ENCODE data around the gene DMPK.
A peak's percentile ranks its signal among the peaks of the same experiment; 100 is the strongest.

The DMPK gene

GRCh38 chr19:45772130-45772840, 10.0 kb downstream of the DMPK start:
- Histone ChIP-seq H3K4me1 (ENCODE audit: control insufficient read depth, insufficient read depth, low read length) (peaks cover 14% of the 10 kb centered on the region), H3K4me2 (ENCODE audit: low read length) (no peak overlapping the region), H3K4me3 (ENCODE audit: low read length) (no peak overlapping the region), H3K9me3 (replicated peaks; ENCODE audit: low read length) (no peaks in the 10 kb centered on the region), H3K9ac (ENCODE audit: low read depth, low read length) (no peak overlapping the region), H3K36me3 (ENCODE audit: insufficient read depth, low read length) (peaks cover 19% of the 10 kb centered on the region), H3K27me3 (ENCODE audit: control insufficient read depth, insufficient read depth, low read length) (no peaks in the 10 kb centered on the region)

GRCh38 chr19:45771311-45771933, 10.9 kb downstream of the DMPK start:
- Histone ChIP-seq H3K27me3 (ENCODE audit: control insufficient read depth, insufficient read depth, low read length) (no peaks in the 10 kb centered on the region), H3K4me2 (ENCODE audit: low read length) (peak overlapping the region; percentile 96), H3K4me3 (ENCODE audit: low read length) (no peak overlapping the region), H3K9ac (ENCODE audit: low read depth, low read length) (no peak overlapping the region), H3K4me1 (ENCODE audit: control insufficient read depth, insufficient read depth, low read length) (peaks cover 22% of the 10 kb centered on the region), H3K9me3 (replicated peaks; ENCODE audit: low read length) (no peaks in the 10 kb centered on the region), H3K36me3 (ENCODE audit: insufficient read depth, low read length) (peaks cover 11% of the 10 kb centered on the region)

GRCh38 chr19:45770192-45771101, 11.8 kb downstream of the DMPK start:
- Histone ChIP-seq H3K4me3 (ENCODE audit: low read length) (peak overlapping the region; percentile 71), H3K4me2 (ENCODE audit: low read length) (peak overlapping the region; percentile 96), H3K9me3 (replicated peaks; ENCODE audit: low read length) (no peaks in the 10 kb centered on the region), H3K27me3 (ENCODE audit: control insufficient read depth, insufficient read depth, low read length) (no peaks in the 10 kb centered on the region), H3K4me1 (ENCODE audit: control insufficient read depth, insufficient read depth, low read length) (peaks cover 26% of the 10 kb centered on the region), H3K36me3 (ENCODE audit: insufficient read depth, low read length) (peaks cover 10% of the 10 kb centered on the region), H3K9ac (ENCODE audit: low read depth, low read length) (peak overlapping the region; percentile 72)

- Histone ChIP-seq H3K4me3 (ENCODE audit: low read length) (peak overlapping the region; percentile 71), H3K27me3 (ENCODE audit: control insufficient read depth, insufficient read depth, low read length) (no peaks in the 10 kb centered on the region), H3K4me2 (ENCODE audit: low read length) (peak overlapping the region; percentile 96), H3K9me3 (replicated peaks; ENCODE audit: low read length) (no peaks in the 10 kb centered on the region), H3K36me3 (ENCODE audit: insufficient read depth, low read length) (peaks cover 9% of the 10 kb centered on the region), H3K9ac (ENCODE audit: low read depth, low read length) (peak overlapping the region; percentile 72), H3K4me1 (ENCODE audit: control insufficient read depth, insufficient read depth, low read length) (peaks cover 26% of the 10 kb centered on the region)
These were observed 12.5 kb downstream of the DMPK start for GRCh38 chr19:45769821-45770191.

GRCh38 chr19:45768984-45769782, 13.1 kb downstream of the DMPK start, which contains the start of gene SIX5:
TSS of gene SIX5 (minus strand) at chr19:45769252. CDS start at chr19:45768844, 408 bp downstream.
- Histone ChIP-seq H3K4me1 (ENCODE audit: control insufficient read depth, insufficient read depth, low read length) (peaks cover 26% of the 10 kb centered on the region), H3K27me3 (ENCODE audit: control insufficient read depth, insufficient read depth, low read length) (no peaks in the 10 kb centered on the region), H3K4me2 (ENCODE audit: low read length) (peak within 1 kb of the TSS; percentile 96), H3K4me3 (ENCODE audit: low read length) (peak within 1 kb of the TSS; percentile 77), H3K9me3 (replicated peaks; ENCODE audit: low read length) (no peaks in the 10 kb centered on the region), H3K9ac (ENCODE audit: low read depth, low read length) (peak within 1 kb of the TSS; percentile 82), H3K36me3 (ENCODE audit: insufficient read depth, low read length) (peaks cover 4% of the 10 kb centered on the region)

GRCh38 chr19:45768655-45768983, 13.7 kb downstream of the DMPK start:
- H3K4me2 ChIP-seq (ENCODE audit: low read length): peak overlapping the region; percentile 96
- H3K36me3 ChIP-seq (ENCODE audit: insufficient read depth, low read length): peaks cover 3% of the 10 kb centered on the region
- H3K4me1 ChIP-seq (ENCODE audit: control insufficient read depth, insufficient read depth, low read length): peaks cover 26% of the 10 kb centered on the region
- H3K9ac ChIP-seq (ENCODE audit: low read depth, low read length): peak overlapping the region; percentile 82
- no peaks in the 10 kb centered on the region for H3K9me3 ChIP-seq (replicated peaks; ENCODE audit: low read length)
- H3K4me3 ChIP-seq (ENCODE audit: low read length): peak overlapping the region; percentile 77
- H3K27me3 ChIP-seq (ENCODE audit: control insufficient read depth, insufficient read depth, low read length): peaks cover 3% of the 10 kb centered on the region

GRCh38 chr19:45767881-45768654, 14.2 kb downstream of the DMPK start:
- H3K9ac ChIP-seq (ENCODE audit: low read depth, low read length): peak overlapping the region; percentile 82
- H3K4me2 ChIP-seq (ENCODE audit: low read length): peak overlapping the region; percentile 96
- no peaks in the 10 kb centered on the region for H3K9me3 ChIP-seq (replicated peaks; ENCODE audit: low read length)
- H3K4me1 ChIP-seq (ENCODE audit: control insufficient read depth, insufficient read depth, low read length): peaks cover 26% of the 10 kb centered on the region
- peaks cover 3% of the 10 kb centered on the region for H3K27me3 ChIP-seq (ENCODE audit: control insufficient read depth, insufficient read depth, low read length)
- H3K4me3 ChIP-seq (ENCODE audit: low read length): peak overlapping the region; percentile 77
- H3K36me3 ChIP-seq (ENCODE audit: insufficient read depth, low read length): no peaks in the 10 kb centered on the region

GRCh38 chr19:45767410-45767880, 14.8 kb downstream of the DMPK start:
- H3K36me3 ChIP-seq (ENCODE audit: insufficient read depth, low read length): no peaks in the 10 kb centered on the region
- peak overlapping the region; percentile 96 for H3K4me2 ChIP-seq (ENCODE audit: low read length)
- H3K4me3 ChIP-seq (ENCODE audit: low read length): peak overlapping the region; percentile 77
- peak overlapping the region; percentile 82 for H3K9ac ChIP-seq (ENCODE audit: low read depth, low read length)
- H3K27me3 ChIP-seq (ENCODE audit: control insufficient read depth, insufficient read depth, low read length): peaks cover 3% of the 10 kb centered on the region
- peaks cover 26% of the 10 kb centered on the region for H3K4me1 ChIP-seq (ENCODE audit: control insufficient read depth, insufficient read depth, low read length)
- no peaks in the 10 kb centered on the region for H3K9me3 ChIP-seq (replicated peaks; ENCODE audit: low read length)

GRCh38 chr19:45766869-45767346, 15.4 kb downstream of the DMPK start:
- peak overlapping the region; percentile 96 for H3K4me2 ChIP-seq (ENCODE audit: low read length)
- H3K36me3 ChIP-seq (ENCODE audit: insufficient read depth, low read length): no peaks in the 10 kb centered on the region
- H3K9ac ChIP-seq (ENCODE audit: low read depth, low read length): peak overlapping the region; percentile 82
- peak overlapping the region; percentile 77 for H3K4me3 ChIP-seq (ENCODE audit: low read length)
- peaks cover 3% of the 10 kb centered on the region for H3K27me3 ChIP-seq (ENCODE audit: control insufficient read depth, insufficient read depth, low read length)
- H3K4me1 ChIP-seq (ENCODE audit: control insufficient read depth, insufficient read depth, low read length): peaks cover 26% of the 10 kb centered on the region
- H3K9me3 ChIP-seq (replicated peaks; ENCODE audit: low read length): no peaks in the 10 kb centered on the region

GRCh38 chr19:45766296-45766868, 15.9 kb downstream of the DMPK start:
- Histone ChIP-seq H3K4me1 (ENCODE audit: control insufficient read depth, insufficient read depth, low read length) (peaks cover 26% of the 10 kb centered on the region), H3K9ac (ENCODE audit: low read depth, low read length) (peak overlapping the region; percentile 82), H3K4me3 (ENCODE audit: low read length) (peak overlapping the region; percentile 77)

More at GRCh38 chr19:45766296-45766868, 15.9 kb downstream of the DMPK start:
- Histone ChIP-seq H3K9me3 (replicated peaks; ENCODE audit: low read length) (no peaks in the 10 kb centered on the region), H3K27me3 (ENCODE audit: control insufficient read depth, insufficient read depth, low read length) (peaks cover 3% of the 10 kb centered on the region), H3K4me2 (ENCODE audit: low read length) (peak overlapping the region; percentile 96), H3K36me3 (ENCODE audit: insufficient read depth, low read length) (no peaks in the 10 kb centered on the region)
